ENCODE measurements around the gene CRCP. TPM values are rescaled to one million over a fixed set of nuclear protein-coding genes. Genes with fewer than 3 reads are reported as not detected.
"Not testable (repeated sequence)": the region's sequence is repeated elsewhere in the genome, so short reads cannot be mapped to it uniquely, and the experiment has no call there.

Gene CRCP
- total and polyA plus RNA-seq, 2 experiments from 2014 or later, result 36.1 to 43.4 TPM

DNA sequence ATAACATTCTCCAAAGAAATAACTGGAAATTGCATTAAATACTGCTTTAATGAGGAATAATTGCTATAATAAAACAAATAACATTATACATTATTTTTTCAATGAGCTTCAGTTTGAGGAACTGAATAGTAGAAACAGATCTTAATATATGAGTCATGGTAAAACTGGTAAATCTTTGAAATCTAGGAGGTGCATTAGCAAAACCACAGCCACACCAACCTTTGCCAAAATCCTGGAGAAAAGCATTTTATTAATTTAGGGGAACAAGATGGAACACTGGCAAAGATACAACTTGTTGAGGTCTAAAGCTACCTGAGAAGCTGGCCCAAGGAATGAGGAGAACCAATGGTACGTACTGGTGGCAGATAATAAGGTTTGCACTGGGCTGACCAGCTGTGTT lies 44.4 kb upstream of the CRCP start:
- Histone ChIP-seq H3K27me3 (ENCODE audit: insufficient read depth) (no peaks in the 10 kb centered on the region), H4K20me1 (replicated peaks; ENCODE audit: insufficient read depth) (no peaks in the 10 kb centered on the region), H3K27ac (ENCODE audit: low read depth) (no peak overlapping the region), H3K9me2 (ENCODE audit: insufficient read depth) (no peaks in the 10 kb centered on the region), H3F3A (replicated peaks; ENCODE audit: low read depth) (no peaks in the 10 kb centered on the region), H3K79me2 (replicated peaks; ENCODE audit: insufficient read depth) (no peaks in the 10 kb centered on the region), H3K4me1 (ENCODE audit: insufficient read depth) (no peaks in the 10 kb centered on the region), H3K36me3 (ENCODE audit: insufficient read depth) (no peaks in the 10 kb centered on the region), H3K4me2 (no peak overlapping the region), H3K4me3 (no peak overlapping the region), H2AFZ (no peak overlapping the region)
- TF ChIP-seq ZNF462 (CRISPR knock-in tag; IDR thresholded peaks at IDR 0.05), result no peak
- no peak for TF ChIP-seq NANOG (IDR thresholded peaks at IDR 0.05; ENCODE audit: borderline replicate concordance)
- no peak for TF ChIP-seq REST (IDR thresholded peaks at IDR 0.05; ENCODE audit: unreplicated experiment)
- no peak for TF ChIP-seq ZNF331 (CRISPR knock-in tag; IDR thresholded peaks at IDR 0.05; ENCODE audit: low read depth)
- TF ChIP-seq STAT1 (IDR thresholded peaks at IDR 0.05; ENCODE audit: unreplicated experiment), result no peak
- TF ChIP-seq, protein P1, sequence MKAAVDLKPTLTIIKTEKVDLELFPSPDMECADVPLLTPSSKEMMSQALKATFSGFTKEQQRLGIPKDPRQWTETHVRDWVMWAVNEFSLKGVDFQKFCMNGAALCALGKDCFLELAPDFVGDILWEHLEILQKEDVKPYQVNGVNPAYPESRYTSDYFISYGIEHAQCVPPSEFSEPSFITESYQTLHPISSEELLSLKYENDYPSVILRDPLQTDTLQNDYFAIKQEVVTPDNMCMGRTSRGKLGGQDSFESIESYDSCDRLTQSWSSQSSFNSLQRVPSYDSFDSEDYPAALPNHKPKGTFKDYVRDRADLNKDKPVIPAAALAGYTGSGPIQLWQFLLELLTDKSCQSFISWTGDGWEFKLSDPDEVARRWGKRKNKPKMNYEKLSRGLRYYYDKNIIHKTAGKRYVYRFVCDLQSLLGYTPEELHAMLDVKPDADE (IDR thresholded peaks at IDR 0.05), result no peak
- TF ChIP-seq EZH2phosphoT487 (IDR thresholded peaks at IDR 0.05; ENCODE audit: unreplicated experiment), result no peak
- DNase-seq (ENCODE audit: low spot score) (no peak), ATAC-seq (no peak)
- H3K9me3 Mint-ChIP-seq, result no peaks in the 10 kb centered on the region; the same call in 2 of the 3 replicates
- no peak overlapping the region for H3K4me3 Mint-ChIP-seq
- peaks cover under 1% of the 10 kb centered on the region; the same call in 1 of the 3 replicates for H3K4me1 Mint-ChIP-seq
- H3K36me3 Mint-ChIP-seq (ENCODE audit: low read depth), result no peaks in the 10 kb centered on the region
- no peaks in the 10 kb centered on the region for H3K27me3 Mint-ChIP-seq (ENCODE audit: insufficient read depth, low read depth, poor library complexity)
- no peak overlapping the region for H3K27ac Mint-ChIP-seq

DNA sequence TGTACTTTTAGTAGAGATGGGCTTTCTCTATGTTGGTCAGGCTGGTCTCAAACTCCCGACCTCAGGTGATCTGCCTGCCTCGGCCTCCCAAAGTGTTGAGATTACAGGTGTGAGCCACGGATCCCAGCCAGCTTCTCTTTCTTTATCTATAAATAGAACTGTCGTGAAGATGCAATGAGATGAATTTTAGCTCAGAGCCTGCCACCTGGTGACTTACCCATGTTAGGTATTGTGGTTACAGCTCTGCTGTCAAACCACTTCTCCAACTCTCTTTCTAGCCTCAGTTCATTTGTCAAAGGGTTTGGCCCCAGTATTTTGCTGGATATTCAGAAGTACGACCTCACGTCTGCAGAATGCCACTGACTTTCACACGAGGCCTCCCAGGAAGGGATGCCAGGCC lies 42.4 kb upstream of the CRCP start:
- H3K27ac ChIP-seq (ENCODE audit: low read depth); H3F3A ChIP-seq (replicated peaks; ENCODE audit: low read depth); ATAC-seq; H3K4me2 ChIP-seq; H3K36me3 ChIP-seq (ENCODE audit: insufficient read depth); H3K4me3 Mint-ChIP-seq; H2AFZ ChIP-seq; H3K36me3 Mint-ChIP-seq (ENCODE audit: low read depth); H3K79me2 ChIP-seq (replicated peaks; ENCODE audit: insufficient read depth); H3K27me3 ChIP-seq (ENCODE audit: insufficient read depth); DNase-seq (ENCODE audit: low spot score); H3K4me3 ChIP-seq; H3K9me2 ChIP-seq (ENCODE audit: insufficient read depth); H3K9me3 Mint-ChIP-seq; H3K27me3 Mint-ChIP-seq (ENCODE audit: insufficient read depth, low read depth, poor library complexity); H3K27ac Mint-ChIP-seq; H3K4me1 ChIP-seq (ENCODE audit: insufficient read depth); H4K20me1 ChIP-seq (replicated peaks; ENCODE audit: insufficient read depth); H3K4me1 Mint-ChIP-seq: not testable (repeated sequence)
